Measurements from ENCODE around the gene TASOR2.

The TASOR2 gene

GRCh38 chr10:5685764-5686240 is 1.2 kb downstream of the TASOR2 start:
- Histone ChIP-seq H3K9me3 (ENCODE audit: control insufficient read depth, insufficient read depth, low read length) (peaks cover 3% of the 10 kb centered on the region; the same call in 1 of the 2 replicates), H3K27ac (ENCODE audit: low read depth, low read length) (peak overlapping the region; percentile 99)
- TF ChIP-seq EZH2phosphoT487 (IDR thresholded peaks at IDR 0.05; ENCODE audit: borderline replicate concordance, low read length) (no peak), CTCF (IDR thresholded peaks at IDR 0.05; ENCODE audit: low read depth, low read length, poor library complexity, severe bottlenecking) (no peak)

GRCh38 chr10:5688587-5688986 is 3.9 kb downstream of the TASOR2 start:
- peak overlapping the region; percentile 78 for H3K4me3 ChIP-seq (ENCODE audit: low read length)
- peaks cover 98% of the 10 kb centered on the region for H3K79me2 ChIP-seq (ENCODE audit: control insufficient read depth, low read length)
- TF ChIP-seq CTCF (IDR thresholded peaks at IDR 0.05; ENCODE audit: low read depth, low read length, poor library complexity, severe bottlenecking), result no peak
- TF ChIP-seq EZH2phosphoT487 (IDR thresholded peaks at IDR 0.05; ENCODE audit: borderline replicate concordance, low read length), result no peak
- H3K4me1 ChIP-seq (ENCODE audit: control insufficient read depth, low read length), result peaks cover 32% of the 10 kb centered on the region
- H3K36me3 ChIP-seq (ENCODE audit: control insufficient read depth, low read length), result peaks cover 89% of the 10 kb centered on the region
- H3K27ac ChIP-seq (ENCODE audit: low read depth, low read length), result peak overlapping the region; percentile 99
- no peaks in the 10 kb centered on the region for H4K20me1 ChIP-seq (ENCODE audit: control insufficient read depth, insufficient read depth, low read depth, low read length)
- H3K4me2 ChIP-seq (ENCODE audit: low read length), result peak overlapping the region; percentile 97
- no peaks in the 10 kb centered on the region for H3K9me2 ChIP-seq (replicated peaks; ENCODE audit: control insufficient read depth, low read length)
- H3F3A ChIP-seq (ENCODE audit: control insufficient read depth, insufficient read depth), result peaks cover 55% of the 10 kb centered on the region
- no peaks in the 10 kb centered on the region for H3K27me3 ChIP-seq (ENCODE audit: control insufficient read depth, low read length)
- peaks cover 3% of the 10 kb centered on the region; the same call in 1 of the 2 replicates for H3K9me3 ChIP-seq (ENCODE audit: control insufficient read depth, insufficient read depth, low read length)

More at GRCh38 chr10:5685764-5686240, 1.2 kb downstream of the TASOR2 start:
- peak overlapping the region; percentile 78 for H3K4me3 ChIP-seq (ENCODE audit: low read length)
- peak overlapping the region; percentile 97 for H3K4me2 ChIP-seq (ENCODE audit: low read length)
- H3F3A ChIP-seq (ENCODE audit: control insufficient read depth, insufficient read depth), result peaks cover 34% of the 10 kb centered on the region
- H3K36me3 ChIP-seq (ENCODE audit: control insufficient read depth, low read length), result peaks cover 65% of the 10 kb centered on the region
- no peaks in the 10 kb centered on the region for H4K20me1 ChIP-seq (ENCODE audit: control insufficient read depth, insufficient read depth, low read depth, low read length)
- H3K4me1 ChIP-seq (ENCODE audit: control insufficient read depth, low read length), result peaks cover 44% of the 10 kb centered on the region
- peaks cover 70% of the 10 kb centered on the region for H3K79me2 ChIP-seq (ENCODE audit: control insufficient read depth, low read length)
- H3K27me3 ChIP-seq (ENCODE audit: control insufficient read depth, low read length), result no peaks in the 10 kb centered on the region
- no peaks in the 10 kb centered on the region for H3K9me2 ChIP-seq (replicated peaks; ENCODE audit: control insufficient read depth, low read length)

- H3K27me3 ChIP-seq (ENCODE audit: control insufficient read depth, low read length), result no peaks in the 10 kb centered on the region
- peak overlapping the region; percentile 78 for H3K4me3 ChIP-seq (ENCODE audit: low read length)
- 0 out of 2 replicates have a peak, but pooled peaks cover 4% of the 10 kb centered on the region for H4K20me1 ChIP-seq (ENCODE audit: control insufficient read depth, insufficient read depth, low read depth, low read length)
- peaks cover 54% of the 10 kb centered on the region for H3K4me1 ChIP-seq (ENCODE audit: control insufficient read depth, low read length)
- no peaks in the 10 kb centered on the region for H3K9me2 ChIP-seq (replicated peaks; ENCODE audit: control insufficient read depth, low read length)
- H3K79me2 ChIP-seq (ENCODE audit: control insufficient read depth, low read length), result peaks cover 100% of the 10 kb centered on the region
- peaks cover 63% of the 10 kb centered on the region for H3F3A ChIP-seq (ENCODE audit: control insufficient read depth, insufficient read depth)
- H3K36me3 ChIP-seq (ENCODE audit: control insufficient read depth, low read length), result peaks cover 92% of the 10 kb centered on the region
- H3K9me3 ChIP-seq (ENCODE audit: control insufficient read depth, insufficient read depth, low read length), result no peaks in the 10 kb centered on the region
- TF ChIP-seq EZH2phosphoT487 (IDR thresholded peaks at IDR 0.05; ENCODE audit: borderline replicate concordance, low read length), result no peak
- H3K4me2 ChIP-seq (ENCODE audit: low read length), result peak overlapping the region; percentile 97
- H3K27ac ChIP-seq (ENCODE audit: low read depth, low read length), result peak overlapping the region; percentile 99
Observed at GRCh38 chr10:5691786-5692185, 7.1 kb downstream of the TASOR2 start.
